H1 (cell line): ENCODE measurements around the gene TUBGCP2.

Source experiments
- CBX8 ChIP-seq: fragments of 300-800, 300-1000 bp; sonication (generic); IDR thresholded peaks from 2 replicates; pipeline ENCODE4 v1.7.1; 2016; ENCODE audit warnings: low read depth, low read length, borderline replicate concordance
- CHD2 ChIP-seq: IDR thresholded peaks from 2 replicates; pipeline ENCODE4 v1.6.1; 2012; ENCODE audit warnings: low read length, improper control_type of control experiment
- CTBP2 ChIP-seq: IDR thresholded peaks from 2 replicates; pipeline ENCODE4 v1.7.0; 2011; ENCODE audit warnings: borderline replicate concordance, mild to moderate bottlenecking, moderate library complexity, mixed read lengths, low read length; ENCODE audit not compliant: insufficient read depth, insufficient read length
- EP300 ChIP-seq, 2 experiments: IDR thresholded peaks; 1 replicate in 1 of 2; 2 replicates in 1 of 2; pipeline ENCODE4 v1.6.1; 2011 to 2012; ENCODE audit warnings: low read depth in 2 of 2, low read length in 2 of 2, mild to moderate bottlenecking in 2 of 2, borderline replicate concordance in 1 of 2, inconsistent platforms in 1 of 2, moderate library complexity in 1 of 2
- GABPA ChIP-seq: IDR thresholded peaks from 2 replicates; pipeline ENCODE4 v1.6.1; 2011; ENCODE audit warnings: mild to moderate bottlenecking, low read length, moderate library complexity, borderline replicate concordance; ENCODE audit not compliant: insufficient read depth
- MAX ChIP-seq: IDR thresholded peaks from 2 replicates; pipeline ENCODE4 v1.6.1; 2012; ENCODE audit warnings: inconsistent platforms
- RBBP5 ChIP-seq: IDR thresholded peaks from 2 replicates; pipeline ENCODE4 v1.7.1; 2012; ENCODE audit warnings: low read depth, mild to moderate bottlenecking, inconsistent platforms, low read length, moderate library complexity, borderline replicate concordance
- SIN3A ChIP-seq, 2 experiments: IDR thresholded peaks in 1 of 2; conservative IDR thresholded peaks in 1 of 2; 2 replicates each; pipeline ENCODE4 v1.6.1; 2011 to 2012; ENCODE audit warnings: low read length in 2 of 2, improper control_type of control experiment in 1 of 2, low read depth in 1 of 2, mild to moderate bottlenecking in 1 of 2
- ZNF274 ChIP-seq: IDR thresholded peaks from 2 replicates; pipeline ENCODE4 v1.7.0; 2012; ENCODE audit warnings: low read length, borderline replicate concordance; ENCODE audit errors: extremely low read depth
- TF ChIP-seq, protein P1 (sequence below), 3 experiments: IDR thresholded peaks; 1 replicate in 2 of 3; 2 replicates in 1 of 3; pipeline versions ENCODE4 v1.5.1 to v1.6.1; 2011; ENCODE audit warnings: low read length in 3 of 3, mild to moderate bottlenecking in 3 of 3, inconsistent platforms in 2 of 3, low read depth in 1 of 3, moderate library complexity in 1 of 3; ENCODE audit not compliant: insufficient read depth in 1 of 3; ENCODE audit errors: control extremely low read depth in 1 of 3

DNA sequence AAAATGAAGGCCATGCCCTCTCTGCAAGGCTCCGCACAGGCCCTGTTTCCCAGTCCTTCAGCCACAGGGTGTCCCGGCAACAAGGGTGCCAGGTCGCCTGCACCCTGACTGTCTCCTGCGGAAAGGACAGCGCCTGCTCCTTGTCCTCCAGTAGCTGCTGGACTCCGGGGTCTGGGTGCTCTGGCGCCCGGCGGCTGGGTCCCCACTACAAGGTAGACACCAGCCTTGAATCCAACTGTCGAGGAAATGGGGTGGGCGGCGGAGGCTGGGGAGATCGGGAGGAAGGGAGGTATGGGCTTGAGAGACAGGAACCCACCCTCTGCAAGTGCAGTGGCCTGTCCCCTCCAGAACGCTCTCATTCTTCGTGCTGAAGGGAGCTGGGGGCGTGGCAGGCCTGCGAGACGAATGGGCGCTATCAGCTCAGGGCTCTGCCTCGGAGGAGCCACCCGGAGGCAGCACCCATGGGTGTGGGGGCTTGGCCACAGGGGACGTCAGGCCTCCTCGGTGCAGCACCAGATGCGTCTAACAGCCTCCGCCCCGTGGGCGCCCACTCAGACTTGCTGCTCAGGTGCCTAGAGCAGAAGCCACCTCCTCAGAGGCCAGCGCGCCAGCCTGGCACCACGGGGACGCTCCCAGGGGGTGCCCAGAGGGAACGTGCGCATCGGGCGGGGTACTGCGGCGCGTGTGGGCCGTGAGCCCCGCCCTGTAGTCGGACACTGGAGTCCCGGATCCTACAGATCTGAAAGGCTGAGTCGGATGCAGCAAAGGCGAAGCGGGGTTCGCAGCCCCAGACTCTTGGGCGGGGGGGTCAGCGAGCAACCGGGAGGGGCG is 47.6 kb downstream of the TUBGCP2 start:
- TF ChIP-seq CBX8: no peak
- TF ChIP-seq EP300 (IDR thresholded peaks at IDR 0.05; ENCODE audit: borderline replicate concordance in 1 of 2, low read depth in 2 of 2, low read length in 2 of 2): no peak
- no peak for TF ChIP-seq CHD2
- TF ChIP-seq, protein P1, sequence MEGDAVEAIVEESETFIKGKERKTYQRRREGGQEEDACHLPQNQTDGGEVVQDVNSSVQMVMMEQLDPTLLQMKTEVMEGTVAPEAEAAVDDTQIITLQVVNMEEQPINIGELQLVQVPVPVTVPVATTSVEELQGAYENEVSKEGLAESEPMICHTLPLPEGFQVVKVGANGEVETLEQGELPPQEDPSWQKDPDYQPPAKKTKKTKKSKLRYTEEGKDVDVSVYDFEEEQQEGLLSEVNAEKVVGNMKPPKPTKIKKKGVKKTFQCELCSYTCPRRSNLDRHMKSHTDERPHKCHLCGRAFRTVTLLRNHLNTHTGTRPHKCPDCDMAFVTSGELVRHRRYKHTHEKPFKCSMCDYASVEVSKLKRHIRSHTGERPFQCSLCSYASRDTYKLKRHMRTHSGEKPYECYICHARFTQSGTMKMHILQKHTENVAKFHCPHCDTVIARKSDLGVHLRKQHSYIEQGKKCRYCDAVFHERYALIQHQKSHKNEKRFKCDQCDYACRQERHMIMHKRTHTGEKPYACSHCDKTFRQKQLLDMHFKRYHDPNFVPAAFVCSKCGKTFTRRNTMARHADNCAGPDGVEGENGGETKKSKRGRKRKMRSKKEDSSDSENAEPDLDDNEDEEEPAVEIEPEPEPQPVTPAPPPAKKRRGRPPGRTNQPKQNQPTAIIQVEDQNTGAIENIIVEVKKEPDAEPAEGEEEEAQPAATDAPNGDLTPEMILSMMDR (IDR thresholded peaks at IDR 0.05; ENCODE audit: control extremely low read depth in 1 of 3, insufficient read depth in 1 of 3, low read depth in 1 of 3, low read length in 3 of 3): no peak
- TF ChIP-seq GABPA: no peak
- no peak for TF ChIP-seq ZNF274
- no peak for TF ChIP-seq SIN3A (conservative IDR thresholded peaks at IDR 0.05 in 1 of 2, IDR thresholded peaks at IDR 0.05 in 1 of 2; ENCODE audit: low read depth in 1 of 2, low read length in 2 of 2)
- TF ChIP-seq RBBP5: no peak
- no peak for TF ChIP-seq MAX
- no peak for TF ChIP-seq CTBP2
